ENCODE measurements around the gene MEF2D. TPM values are rescaled to one million over a fixed set of nuclear protein-coding genes. Genes with fewer than 3 reads are reported as not detected.
A peak's percentile ranks its signal among the peaks of the same experiment; 100 is the strongest.

Gene MEF2D
- total RNA-seq, 6 experiments from 2014 or later, result 13.3 to 17.1 (median 15.0) TPM

DNA sequence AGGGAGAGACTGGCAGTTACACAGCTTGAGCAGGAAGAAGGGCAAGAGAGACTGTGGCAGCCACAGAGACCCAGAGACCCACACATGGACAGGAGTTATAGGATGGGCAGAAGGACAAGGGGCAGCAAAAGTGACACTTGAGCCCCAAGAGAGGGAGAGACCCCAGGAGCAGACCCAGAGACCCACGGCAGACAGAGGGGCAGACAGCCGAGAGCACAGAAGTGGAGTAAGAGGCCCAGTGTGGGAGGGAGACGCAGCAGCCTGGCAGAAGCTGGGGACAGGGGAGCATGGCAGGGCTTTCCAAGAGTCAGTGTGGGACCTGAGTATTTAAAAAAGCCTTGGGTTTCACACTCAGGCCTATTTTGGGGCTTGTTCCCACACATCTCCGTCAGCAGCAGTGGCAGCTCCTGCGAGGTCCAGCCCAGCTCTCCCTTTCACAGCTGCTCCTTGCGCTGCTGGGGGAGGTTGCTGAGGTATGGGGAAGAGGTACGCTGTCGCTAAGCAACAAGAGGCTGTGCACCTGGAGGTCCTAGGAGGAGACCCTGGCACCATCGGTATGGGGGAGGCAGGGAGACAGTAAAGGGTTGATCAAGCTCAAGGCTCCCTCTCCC, 9.0 kb upstream of the MEF2D start:
- WGBS (ENCODE audit: insufficient coverage, low coverage, low lambda C conversion rate, missing lambda C conversion rate), result 62% methylated on average over 5 of the region's 9 CpGs
- no peak overlapping the region for H3K4me3 ChIP-seq
- intact Hi-C loops (cut with DNase I), result no loop called here
- TF ChIP-seq, protein P1, sequence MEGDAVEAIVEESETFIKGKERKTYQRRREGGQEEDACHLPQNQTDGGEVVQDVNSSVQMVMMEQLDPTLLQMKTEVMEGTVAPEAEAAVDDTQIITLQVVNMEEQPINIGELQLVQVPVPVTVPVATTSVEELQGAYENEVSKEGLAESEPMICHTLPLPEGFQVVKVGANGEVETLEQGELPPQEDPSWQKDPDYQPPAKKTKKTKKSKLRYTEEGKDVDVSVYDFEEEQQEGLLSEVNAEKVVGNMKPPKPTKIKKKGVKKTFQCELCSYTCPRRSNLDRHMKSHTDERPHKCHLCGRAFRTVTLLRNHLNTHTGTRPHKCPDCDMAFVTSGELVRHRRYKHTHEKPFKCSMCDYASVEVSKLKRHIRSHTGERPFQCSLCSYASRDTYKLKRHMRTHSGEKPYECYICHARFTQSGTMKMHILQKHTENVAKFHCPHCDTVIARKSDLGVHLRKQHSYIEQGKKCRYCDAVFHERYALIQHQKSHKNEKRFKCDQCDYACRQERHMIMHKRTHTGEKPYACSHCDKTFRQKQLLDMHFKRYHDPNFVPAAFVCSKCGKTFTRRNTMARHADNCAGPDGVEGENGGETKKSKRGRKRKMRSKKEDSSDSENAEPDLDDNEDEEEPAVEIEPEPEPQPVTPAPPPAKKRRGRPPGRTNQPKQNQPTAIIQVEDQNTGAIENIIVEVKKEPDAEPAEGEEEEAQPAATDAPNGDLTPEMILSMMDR (IDR thresholded peaks at IDR 0.05), result no peak
- TF ChIP-seq POLR2A (IDR thresholded peaks at IDR 0.05), result no peak
- no peaks in the 10 kb centered on the region for H3K36me3 ChIP-seq
- H3K27me3 ChIP-seq, result no peaks in the 10 kb centered on the region
- DNase-seq (no peak), ATAC-seq (no peak)
- peaks cover 0 to 3% (median 2%) of the 10 kb centered on the region in 4 donors for H3K4me1 ChIP-seq
- H3K9me3 ChIP-seq, result no peaks in the 10 kb centered on the region
- H3K27ac ChIP-seq, result no peak overlapping the region

DNA sequence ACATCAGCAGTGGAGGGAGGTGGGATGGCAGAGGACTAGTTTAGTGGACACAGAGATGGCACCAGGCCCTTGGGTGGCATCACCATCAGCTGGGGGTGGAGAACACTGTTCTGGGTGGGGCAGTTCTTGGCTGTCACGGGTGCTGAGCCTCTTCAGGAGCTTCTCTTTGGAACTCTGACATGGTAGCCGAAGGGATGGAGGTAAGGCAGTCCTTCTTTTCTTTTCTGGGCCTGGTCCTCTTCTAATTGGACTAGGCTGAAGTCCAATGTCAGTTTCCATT, 8.3 kb upstream of the MEF2D start:
- Histone ChIP-seq H3K27me3 (no peaks in the 10 kb centered on the region), H3K4me3 (no peak overlapping the region), H3K27ac (peak overlapping the region in 2 of 3 donors; percentile 18 to 26), H3K9me3 (no peaks in the 10 kb centered on the region), H3K4me1 (peaks cover 0 to 10% (median 5%) of the 10 kb centered on the region in 4 donors), H3K36me3 (no peaks in the 10 kb centered on the region)
- no peak for TF ChIP-seq POLR2A (IDR thresholded peaks at IDR 0.05)
- TF ChIP-seq, protein P1 (IDR thresholded peaks at IDR 0.05), result no peak
- no peak for ATAC-seq
- no peak for DNase-seq
- WGBS (ENCODE audit: insufficient coverage, low coverage, low lambda C conversion rate, missing lambda C conversion rate), result 75% methylated on average over 1 of the region's 2 CpGs
- intact Hi-C loops (cut with DNase I), result no loop called here

DNA sequence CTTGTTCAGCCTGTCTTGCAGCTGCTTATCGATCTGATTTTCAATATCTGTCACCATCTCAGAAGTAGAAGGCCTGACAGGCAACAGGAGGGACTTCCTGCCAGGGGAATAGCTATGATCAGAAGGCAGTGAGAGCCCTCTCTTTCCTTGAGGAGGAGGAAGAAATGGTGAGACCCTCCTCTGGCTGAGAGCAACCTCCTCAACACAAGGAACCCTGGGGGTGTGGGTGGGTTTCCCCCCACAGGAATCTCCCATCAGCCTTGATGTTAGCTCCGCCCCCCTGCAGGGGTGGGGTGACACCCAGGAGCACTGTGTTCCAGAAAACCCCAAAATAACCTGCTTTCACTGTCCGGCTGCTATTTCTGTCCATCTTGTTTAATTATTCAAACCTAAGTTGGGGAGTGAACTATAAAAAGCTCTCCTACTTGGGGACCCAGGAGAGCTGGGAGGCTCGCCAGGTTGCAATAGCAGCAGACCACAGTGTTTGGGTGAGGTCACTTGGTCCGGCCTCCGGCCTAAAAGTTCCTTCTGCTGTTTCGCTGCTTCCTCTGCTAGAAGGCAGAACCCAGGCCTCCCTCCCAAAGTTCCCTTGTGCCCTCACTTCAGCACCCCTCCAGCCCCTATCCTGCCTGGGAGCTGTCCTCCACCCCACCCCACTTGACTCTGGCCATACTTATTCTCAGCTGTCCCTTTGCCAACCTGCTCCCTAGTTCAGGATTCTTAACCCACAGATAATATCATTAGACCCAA, 7.8 kb upstream of the MEF2D start:
- peak overlapping the region in 2 of 3 donors; percentile 18 to 26 for H3K27ac ChIP-seq
- no peak overlapping the region for H3K4me3 ChIP-seq
- intact Hi-C loops (cut with DNase I), result no loop called here
- TF ChIP-seq, protein P1 (IDR thresholded peaks at IDR 0.05), result no peak
- TF ChIP-seq POLR2A (IDR thresholded peaks at IDR 0.05), result no peak
- H3K4me1 ChIP-seq, result peaks cover 0 to 11% (median 5%) of the 10 kb centered on the region in 4 donors
- no peak for ATAC-seq
- 33% methylated on average over 4 of the region's 7 CpGs for WGBS (ENCODE audit: insufficient coverage, low coverage, low lambda C conversion rate, missing lambda C conversion rate)
- no peaks in the 10 kb centered on the region for H3K9me3 ChIP-seq
- no peak for DNase-seq
- H3K36me3 ChIP-seq, result no peaks in the 10 kb centered on the region
- no peaks in the 10 kb centered on the region for H3K27me3 ChIP-seq

DNA sequence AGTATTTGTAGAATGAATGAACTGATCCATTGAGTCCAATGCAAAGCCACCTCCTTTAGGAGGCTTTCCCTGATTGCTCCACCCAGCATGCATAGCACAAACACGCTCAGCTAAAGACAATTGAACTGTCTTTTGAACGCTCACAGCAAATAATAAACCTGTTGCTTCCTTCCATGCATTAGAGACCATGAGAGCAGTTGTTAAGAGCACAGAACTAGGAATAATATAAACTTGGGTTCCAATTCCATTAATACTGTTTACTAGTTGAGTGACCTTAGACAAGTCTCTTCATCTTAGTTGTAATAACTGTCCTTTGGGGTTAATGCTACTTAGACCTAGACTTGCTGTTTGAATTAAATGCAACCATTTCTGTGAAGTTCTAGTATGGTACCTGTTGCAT, 5.9 kb upstream of the MEF2D start:
- Histone ChIP-seq H3K9me3 (no peaks in the 10 kb centered on the region), H3K27ac (no peak overlapping the region), H3K27me3 (no peaks in the 10 kb centered on the region), H3K36me3 (no peaks in the 10 kb centered on the region), H3K4me3 (no peak overlapping the region), H3K4me1 (peaks cover 0 to 23% (median 5%) of the 10 kb centered on the region in 4 donors)
- DNase-seq (no peak), ATAC-seq (no peak)
- intact Hi-C loops (cut with DNase I), result no loop called here
- no peak for TF ChIP-seq POLR2A (IDR thresholded peaks at IDR 0.05)
- TF ChIP-seq, protein P1 (IDR thresholded peaks at IDR 0.05), result no peak
- WGBS (ENCODE audit: insufficient coverage, low coverage, low lambda C conversion rate, missing lambda C conversion rate), result 73% methylated on average over 2 of the region's 2 CpGs

All from right lobe of liver (tissue), 6 donors.